Renal cortex interstitium (tissue), 11 donors: ENCODE results near the gene QRFP. TPM values are rescaled to one million over a fixed set of nuclear protein-coding genes. Genes with fewer than 3 reads are reported as not detected.

Experiments
- DNase-seq, 11 donors: peaks; one replicate each; pipeline ENCODE4 v3.0.0-alpha.2; 2013; ENCODE audit warnings: low read depth in 9 of 11, low spot score in 4 of 11; ENCODE audit errors: extremely low read depth in 1 of 11
- polyA plus RNA-seq, 3 donors: library from polyadenylated mRNA; unstranded; fragments of 120-200 nt; gene quantifications; one replicate each; pipeline ENCODE4 v1.2.1, GENCODE V29; 2013; ENCODE audit not compliant: insufficient read length in 3 of 3

The QRFP gene
- polyA plus RNA-seq, 3 donors, result 0.34 to 0.57 (median 0.36) TPM

DNA sequence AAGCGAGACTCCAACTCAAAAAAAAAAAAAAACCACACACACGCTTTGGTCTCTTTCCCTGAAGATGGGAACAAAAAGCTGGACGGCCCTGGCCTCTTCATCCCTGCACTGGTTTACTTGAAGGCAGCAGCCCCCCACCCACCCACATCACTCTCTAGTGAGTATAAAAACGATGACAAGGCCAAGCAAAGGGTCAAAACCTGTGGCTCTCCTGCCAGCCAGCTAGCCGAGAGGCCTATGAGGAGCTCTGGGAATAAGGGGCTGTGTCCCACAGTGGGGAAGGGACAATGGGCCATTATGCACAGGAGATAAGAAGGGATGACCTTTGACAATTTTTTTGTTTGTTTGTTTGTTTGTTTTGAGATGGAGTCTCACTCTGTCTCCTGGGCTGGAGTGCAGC, 13.1 kb downstream of the QRFP start:
- DNase-seq, result no peak

DNA sequence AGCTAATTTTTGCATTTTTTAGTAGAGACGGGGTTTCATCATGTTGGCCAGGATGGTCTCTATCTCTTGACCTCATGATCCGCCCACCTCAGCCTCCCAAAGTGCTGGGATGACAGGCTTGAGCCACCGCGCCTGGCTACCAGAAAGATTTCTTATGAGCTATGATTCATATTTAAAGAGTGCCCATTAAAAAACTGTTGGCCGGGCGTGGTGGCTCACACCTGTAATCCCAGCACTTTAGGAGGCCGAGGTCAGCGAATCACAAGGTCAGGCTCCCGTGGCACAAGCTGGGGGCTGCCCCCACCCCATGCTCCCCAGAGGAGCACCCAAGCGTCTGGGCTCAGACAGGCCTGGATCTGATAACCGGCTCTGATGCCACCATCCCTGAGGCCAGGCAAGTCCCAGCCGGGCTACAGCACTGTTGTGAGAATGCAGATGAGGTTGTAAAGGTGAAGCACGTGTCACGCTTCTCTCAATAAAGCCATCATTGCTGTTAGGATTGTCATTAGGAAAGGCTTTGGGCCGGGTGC, 13.9 kb downstream of the QRFP start:
- DNase-seq, result no peak

DNA sequence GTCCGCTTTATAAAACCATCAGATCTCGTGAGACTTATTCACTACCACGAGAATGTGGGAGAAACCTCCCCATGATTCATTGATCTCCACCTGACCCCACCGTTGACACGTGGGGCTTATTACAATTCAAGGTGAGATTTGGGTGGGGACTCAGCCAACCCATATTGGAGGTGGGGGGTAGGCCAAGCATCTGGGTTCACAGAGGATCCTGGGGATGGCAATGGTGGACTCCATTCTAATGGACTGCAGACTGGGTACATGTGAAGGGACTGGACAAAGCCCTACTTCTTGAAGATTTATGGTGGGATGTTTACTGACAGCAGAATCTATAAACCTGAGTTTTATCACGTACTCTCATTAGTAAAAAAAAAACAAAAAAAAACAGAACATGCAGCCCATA, 15.1 kb downstream of the QRFP start:
- DNase-seq, result no peak

DNA sequence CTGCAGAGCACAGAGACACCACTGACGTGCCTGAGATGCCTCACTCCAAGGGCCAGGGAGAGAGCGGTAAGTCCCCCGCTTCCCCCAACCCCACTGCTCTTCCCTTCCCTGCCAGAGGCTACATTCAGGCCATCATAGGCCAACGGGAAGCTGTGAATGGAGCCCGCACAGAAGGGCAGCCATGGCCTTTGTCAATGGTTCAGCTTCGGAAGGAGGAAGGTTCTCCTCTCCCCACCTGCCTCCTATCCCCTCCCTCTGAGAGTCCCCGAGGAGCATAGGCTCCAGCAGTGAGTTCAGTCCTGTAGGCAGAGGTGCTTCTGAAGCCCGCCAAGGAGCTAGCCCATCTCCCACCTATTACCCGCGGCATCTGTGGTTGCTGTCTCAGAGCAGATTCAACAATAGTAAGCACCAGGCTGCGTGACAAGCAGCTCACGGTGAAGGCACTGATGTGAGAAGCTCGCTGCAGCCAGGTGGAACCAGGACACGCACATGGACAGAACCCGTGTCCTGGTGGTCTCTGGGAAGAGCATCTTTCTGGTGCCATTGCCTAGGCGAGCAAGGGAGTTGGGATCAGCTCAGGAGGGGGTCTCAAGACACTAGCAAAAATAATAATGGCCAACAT, 15.9 kb downstream of the QRFP start:
- no peak for DNase-seq

DNA sequence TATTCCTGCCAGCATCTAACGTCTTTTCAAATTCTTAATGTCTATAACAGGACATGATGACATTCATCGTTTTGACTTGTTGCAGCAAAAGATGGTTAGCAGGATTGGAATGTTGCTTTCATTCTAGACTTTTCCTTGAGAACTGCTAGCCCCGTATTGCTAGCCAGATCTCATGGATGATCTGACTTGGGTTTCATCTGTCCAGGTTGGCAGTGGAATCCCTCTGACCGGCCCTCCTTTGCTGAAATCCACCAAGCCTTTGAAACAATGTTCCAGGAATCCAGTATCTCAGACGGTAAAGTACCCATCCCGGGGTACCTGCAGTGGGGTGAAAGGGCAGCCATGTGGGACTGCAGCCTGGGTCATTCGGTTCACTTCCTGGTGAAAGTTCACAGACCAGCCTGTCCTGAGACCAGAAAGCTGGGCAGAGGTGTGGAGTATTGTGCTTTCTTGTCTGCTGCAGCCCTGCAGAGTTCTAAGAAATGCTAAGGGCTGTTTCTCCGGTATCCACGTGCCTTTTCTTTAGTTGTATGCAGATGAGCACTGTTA, 16.7 kb downstream of the QRFP start:
- DNase-seq, result no peak

DNA sequence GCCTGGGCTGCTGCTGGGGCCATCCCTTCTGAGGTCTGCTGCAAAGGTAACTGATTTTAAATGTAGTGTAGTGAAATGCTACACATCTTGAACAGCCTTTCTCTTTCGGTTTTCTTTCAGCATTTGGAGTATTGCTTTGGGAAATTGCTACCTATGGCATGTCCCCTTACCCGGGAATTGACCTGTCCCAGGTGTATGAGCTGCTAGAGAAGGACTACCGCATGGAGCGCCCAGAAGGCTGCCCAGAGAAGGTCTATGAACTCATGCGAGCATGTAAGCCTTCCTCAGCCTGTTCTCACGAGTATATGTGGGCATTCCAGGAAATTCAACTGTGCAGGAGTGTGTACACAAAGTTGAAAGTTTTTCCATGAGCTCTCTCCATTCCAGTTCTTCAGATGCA, 18.3 kb downstream of the QRFP start:
- no peak for DNase-seq

DNA sequence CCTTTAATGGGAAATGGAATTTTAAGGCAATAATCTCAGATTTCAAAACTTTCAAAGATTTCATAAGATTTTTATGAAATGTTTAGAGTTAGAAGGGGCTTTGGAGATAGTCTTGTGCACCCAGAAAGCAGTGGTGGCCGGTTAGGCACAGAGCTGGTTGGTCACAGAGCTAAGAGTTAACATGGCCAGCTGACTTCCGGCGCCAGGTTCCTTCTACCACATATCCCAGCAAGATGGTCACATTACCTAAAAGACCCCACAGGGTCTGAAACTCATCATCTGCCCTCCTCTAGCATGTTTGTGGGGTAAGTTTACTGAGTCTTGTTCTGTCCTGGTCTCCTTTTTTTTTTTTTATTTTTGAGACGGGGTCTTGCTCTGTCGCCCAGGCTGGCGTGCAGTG, 19.3 kb downstream of the QRFP start:
- DNase-seq, result no peak

DNA sequence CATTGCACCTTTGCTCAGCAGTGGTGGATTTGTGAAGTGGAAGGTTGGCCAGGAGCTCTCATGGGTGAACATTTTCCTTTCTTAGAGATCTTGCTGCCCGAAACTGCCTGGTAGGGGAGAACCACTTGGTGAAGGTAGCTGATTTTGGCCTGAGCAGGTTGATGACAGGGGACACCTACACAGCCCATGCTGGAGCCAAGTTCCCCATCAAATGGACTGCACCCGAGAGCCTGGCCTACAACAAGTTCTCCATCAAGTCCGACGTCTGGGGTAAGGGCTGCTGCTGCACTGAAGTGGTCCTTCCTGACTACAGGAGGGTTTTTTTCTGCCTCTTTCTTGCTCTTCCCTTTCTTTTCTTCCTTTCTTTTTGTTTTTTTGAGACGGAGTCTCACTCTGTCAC, 21.8 kb downstream of the QRFP start:
- DNase-seq, result no peak

DNA sequence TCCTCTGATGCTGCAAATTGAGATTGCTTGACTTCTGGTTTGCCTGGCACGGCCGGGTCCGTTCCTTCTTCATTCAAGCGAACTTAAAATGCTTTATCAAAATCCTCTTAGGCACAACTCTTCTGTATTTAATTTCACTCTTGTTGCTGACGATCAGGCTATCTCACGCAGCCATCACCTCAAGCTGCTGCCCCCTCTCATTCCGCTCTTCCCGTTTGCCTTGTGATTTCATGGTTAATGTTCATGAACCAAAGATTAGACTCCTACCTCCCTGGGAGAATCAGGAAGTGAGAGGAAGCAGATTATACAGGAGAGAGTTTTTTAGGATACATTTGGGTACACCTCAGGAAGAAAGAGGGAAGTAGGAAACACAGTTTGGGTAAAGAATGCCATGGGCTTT, 22.6 kb downstream of the QRFP start:
- DNase-seq, result no peak

DNA sequence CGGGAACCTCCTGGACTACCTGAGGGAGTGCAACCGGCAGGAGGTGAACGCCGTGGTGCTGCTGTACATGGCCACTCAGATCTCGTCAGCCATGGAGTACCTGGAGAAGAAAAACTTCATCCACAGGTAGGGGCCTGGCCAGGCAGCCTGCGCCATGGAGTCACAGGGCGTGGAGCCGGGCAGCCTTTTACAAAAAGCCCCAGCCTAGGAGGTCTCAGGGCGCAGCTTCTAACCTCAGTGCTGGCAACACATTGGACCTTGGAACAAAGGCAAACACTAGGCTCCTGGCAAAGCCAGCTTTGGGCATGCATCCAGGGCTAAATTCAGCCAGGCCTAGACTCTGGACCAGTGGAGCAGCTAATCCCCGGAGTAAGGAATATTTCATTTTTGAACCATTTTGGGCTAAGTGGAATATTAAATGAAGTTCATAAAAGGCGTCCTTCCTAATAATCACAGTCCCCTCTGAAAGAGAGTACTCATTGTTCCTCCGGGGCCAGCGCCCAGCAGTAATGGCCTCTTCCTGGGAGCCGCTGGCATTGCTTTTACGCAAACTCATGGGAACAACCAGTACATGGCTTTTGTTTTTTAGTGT, 23.6 kb downstream of the QRFP start:
- DNase-seq, result no peak

DNA sequence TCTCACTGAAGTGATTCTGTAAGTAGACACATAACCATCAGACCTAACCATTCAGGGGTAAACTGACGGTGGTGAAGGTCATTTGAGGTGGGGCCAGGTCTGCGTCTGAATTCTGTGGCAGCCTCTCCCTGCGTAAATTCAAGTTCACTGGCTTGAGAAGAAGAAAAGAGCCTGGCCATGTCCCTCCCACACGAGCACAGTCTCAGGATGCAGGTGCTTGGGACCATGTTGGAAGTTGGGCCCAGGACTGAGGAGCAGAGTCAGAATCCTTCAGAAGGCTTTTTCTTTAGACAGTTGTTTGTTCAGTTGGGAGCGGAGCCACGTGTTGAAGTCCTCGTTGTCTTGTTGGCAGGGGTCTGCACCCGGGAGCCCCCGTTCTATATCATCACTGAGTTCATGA, 24.1 kb downstream of the QRFP start:
- no peak for DNase-seq

DNA sequence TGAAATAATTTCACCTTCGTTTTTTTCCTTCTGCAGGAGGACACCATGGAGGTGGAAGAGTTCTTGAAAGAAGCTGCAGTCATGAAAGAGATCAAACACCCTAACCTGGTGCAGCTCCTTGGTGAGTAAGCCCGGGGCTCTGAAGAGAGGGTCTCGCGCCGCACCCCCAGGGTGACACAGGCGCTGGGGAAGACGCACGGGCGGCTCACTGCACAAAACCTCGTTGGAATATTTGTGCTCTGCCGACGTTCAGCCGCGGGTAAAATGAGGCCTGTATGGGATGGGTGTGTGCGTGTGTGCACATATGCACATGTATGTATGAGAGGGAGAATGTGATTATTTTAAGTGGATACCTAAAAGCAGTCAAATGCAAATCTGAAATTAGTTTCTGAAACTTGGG, 24.5 kb downstream of the QRFP start:
- no peak for DNase-seq

DNA sequence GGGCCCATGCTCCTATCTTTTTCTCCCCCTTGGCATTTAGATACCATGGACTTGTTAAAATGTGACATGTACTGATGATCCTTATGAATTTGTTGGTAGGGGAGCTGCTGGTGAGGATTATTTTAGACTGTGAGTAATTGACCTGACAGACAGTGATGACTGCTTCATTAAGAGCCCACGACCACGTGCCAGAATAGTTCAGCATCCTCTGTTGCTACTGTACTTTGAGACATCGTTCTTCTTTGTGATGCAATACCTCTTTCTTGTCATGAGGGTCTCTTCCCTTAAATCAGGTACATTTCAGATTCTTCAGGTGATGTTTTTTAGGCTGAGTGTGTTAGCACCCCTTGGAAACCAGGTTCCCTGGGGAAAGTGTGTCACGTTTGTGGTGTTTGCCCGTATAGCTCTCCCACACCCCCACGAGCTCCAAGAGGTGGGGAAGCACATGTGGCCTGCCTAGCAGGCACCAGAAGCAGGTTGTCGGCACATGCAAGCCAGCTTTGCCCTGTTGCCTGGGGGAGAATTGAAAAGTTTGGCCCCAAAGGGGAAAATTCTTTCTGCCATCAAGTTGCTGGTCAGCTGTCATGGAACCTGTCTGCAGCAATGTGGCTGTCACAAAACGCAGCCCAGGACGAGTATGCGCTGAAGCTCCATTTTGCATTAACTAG, 25.1 kb downstream of the QRFP start:
- DNase-seq, result no peak

DNA sequence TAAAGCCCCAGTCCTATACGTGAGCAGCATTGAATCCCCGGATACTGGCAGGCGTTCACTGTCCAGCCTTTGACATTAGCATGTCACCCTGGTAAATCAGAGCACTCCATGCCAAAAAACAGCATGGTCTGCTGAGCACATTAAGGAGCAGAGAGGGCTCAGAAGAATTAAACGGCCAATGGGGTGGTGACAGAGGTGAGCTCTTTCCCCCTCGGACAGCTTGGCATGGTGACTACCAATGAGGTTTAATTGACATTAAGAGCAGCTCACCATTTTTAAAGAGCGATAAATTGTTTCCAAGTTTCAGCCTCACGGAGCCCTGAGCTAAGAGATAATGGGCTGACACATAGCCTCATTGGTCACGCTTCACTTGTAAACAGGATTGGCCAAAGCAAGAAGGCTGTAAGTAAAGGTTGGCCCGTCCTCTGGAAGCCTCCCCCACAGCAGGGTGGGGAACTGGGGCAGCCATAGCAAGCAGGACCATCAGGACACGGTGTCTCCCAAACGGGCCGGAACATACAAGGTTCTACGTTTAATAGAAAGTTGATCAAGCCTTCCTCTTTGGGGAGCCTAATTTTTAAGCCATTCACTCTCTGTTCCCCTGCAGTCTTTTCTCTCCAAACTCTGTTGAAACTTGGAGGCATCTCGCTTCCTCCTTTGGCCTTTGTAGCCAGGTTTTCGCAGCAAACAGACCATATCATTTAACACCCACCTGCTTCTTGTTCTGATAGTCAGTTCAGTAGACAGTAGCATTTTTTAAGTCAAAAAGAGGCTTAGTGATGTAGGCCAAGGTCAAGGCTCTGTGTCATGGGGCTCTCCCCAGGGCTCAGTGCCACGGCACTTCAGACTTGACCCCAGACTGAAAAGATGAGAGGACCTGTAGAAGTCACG, 25.9 kb downstream of the QRFP start:
- no peak for DNase-seq

DNA sequence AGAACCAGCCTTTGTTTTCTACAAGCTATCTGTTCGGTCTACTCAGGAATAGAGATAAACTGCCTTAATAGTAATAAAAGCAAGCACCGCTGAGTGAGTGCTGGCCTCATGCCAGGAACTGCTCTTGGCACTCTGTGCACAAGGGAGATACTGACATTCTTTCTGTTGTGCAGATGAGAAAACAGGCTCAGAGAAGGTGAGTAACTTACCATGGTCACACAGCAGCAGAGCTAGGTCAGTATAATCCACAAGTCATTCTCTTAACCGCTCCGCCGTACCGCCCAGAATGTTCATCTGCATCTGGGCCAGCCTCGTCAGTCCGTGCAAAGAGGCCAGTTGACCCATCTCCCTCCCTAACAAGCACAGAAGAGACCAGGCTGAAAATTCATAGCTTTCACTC, 27.4 kb downstream of the QRFP start:
- no peak for DNase-seq

DNA sequence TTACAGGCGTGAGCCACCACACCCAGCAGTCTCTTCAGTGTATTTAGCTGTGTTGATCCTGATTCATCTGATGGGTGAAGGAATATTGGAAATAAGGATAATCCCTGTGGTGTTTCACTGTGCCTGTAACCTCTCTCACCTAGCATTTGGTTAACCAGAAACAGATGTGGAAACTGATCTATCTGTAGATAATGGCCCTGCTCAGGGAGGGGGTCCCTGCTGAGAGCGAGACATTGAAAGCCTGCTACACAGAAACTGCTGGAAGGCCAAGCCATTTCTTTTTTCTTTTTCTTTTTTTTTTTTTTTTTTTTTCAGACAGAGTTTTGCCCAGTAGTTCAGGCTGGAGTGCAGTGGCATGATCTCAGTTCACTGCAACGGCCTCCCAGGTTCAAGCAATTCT, 28.4 kb downstream of the QRFP start:
- DNase-seq, result no peak

DNA sequence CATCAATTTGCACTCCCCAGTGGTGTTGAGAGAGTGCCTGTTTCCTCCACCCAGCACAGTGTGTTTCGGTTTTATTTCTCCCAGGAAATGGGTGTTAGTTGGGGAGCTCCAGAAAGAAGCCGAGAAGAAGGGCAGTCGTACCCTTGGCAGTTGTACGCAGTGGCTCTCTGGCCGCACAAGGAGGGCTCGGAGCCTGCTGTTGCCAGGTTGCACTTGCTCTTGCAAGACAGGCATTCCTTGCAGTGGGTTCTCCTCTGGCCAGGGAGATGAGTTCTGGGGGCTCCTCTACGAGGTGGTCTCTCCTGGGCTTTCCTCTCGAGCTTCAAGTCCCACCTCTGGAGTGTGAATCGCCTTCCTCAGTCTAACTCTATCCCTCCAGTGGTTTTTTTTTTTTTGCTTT, 29.1 kb downstream of the QRFP start:
- no peak for DNase-seq

DNA sequence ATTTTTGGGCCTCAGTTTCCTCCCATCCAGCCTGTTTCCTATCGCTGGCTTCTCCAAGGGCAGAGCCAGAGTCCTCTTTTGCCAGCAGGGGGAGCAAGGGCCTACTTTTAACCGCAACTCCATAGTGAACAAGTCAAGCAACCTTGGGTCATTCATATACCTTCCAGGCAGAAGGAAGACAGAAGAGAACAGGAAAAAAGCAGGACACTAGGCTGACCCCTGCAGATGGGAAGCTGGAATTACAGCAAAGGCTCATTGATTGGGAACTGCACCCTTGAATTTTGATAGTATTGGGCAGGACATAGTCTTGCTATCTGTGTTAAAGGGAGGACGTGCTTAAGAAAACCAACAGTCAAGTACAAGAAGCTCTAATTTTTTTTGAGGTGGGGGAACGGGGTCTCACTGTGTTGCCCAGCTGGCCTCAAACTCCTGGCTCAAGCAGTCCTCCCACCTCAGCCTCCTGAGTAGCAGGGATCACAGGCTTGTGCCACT, 30.1 kb downstream of the QRFP start:
- peak in 9 of 11 donors; percentile 54 to 87 (median 75) for DNase-seq

DNA sequence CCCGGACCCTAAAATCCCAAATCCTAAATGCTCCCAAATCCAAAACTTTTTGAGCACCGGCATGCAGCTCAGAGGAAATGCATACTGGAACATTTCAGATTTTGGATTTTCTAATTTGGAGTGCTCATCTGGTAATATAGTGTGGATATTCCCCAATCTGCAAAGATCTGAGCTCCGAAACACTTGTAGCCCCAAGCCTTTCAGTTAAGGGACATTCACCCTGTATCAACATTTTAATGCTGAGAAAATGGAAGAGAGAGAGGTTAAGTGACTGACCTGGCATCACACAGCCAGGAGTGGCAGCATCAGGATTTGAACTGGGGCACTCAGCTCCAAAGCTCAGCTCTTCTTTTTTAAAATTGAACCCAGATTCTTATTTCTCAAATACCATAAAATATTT, 30.7 kb downstream of the QRFP start:
- DNase-seq, result no peak
